Rectal smooth muscle tissue (tissue), 1 donor: ENCODE data around the gene SETD7.

ENCODE experiments used
- H3K27ac ChIP-seq: one replicate; pipeline ENCODE4 v1.7.0; 2013; ENCODE audit warnings: low read depth, low read length, inconsistent platforms
- H3K27me3 ChIP-seq: one replicate; pipeline ENCODE4 v1.7.0; 2013; ENCODE audit warnings: low read length; ENCODE audit not compliant: control insufficient read depth, insufficient read depth
- H3K36me3 ChIP-seq: one replicate; pipeline ENCODE4 v1.7.0; 2013; ENCODE audit warnings: low read length; ENCODE audit not compliant: control insufficient read depth, insufficient read depth
- H3K4me1 ChIP-seq: one replicate; pipeline ENCODE4 v1.7.0; 2013; ENCODE audit warnings: low read length; ENCODE audit not compliant: control insufficient read depth, insufficient read depth
- H3K4me3 ChIP-seq: one replicate; pipeline ENCODE4 v1.7.0; 2013; ENCODE audit warnings: low read length
- H3K9ac ChIP-seq: one replicate; pipeline ENCODE4 v1.7.0; 2013; ENCODE audit warnings: low read length

Gene SETD7

GRCh38 chr4:139589336-139590018, 33.5 kb upstream of the SETD7 start:
- H3K4me3 ChIP-seq, result no peak overlapping the region
- H3K36me3 ChIP-seq, result no peaks in the 10 kb centered on the region
- no peak overlapping the region for H3K9ac ChIP-seq
- H3K27me3 ChIP-seq, result no peaks in the 10 kb centered on the region
- H3K27ac ChIP-seq, result no peak overlapping the region
- H3K4me1 ChIP-seq, result no peaks in the 10 kb centered on the region

GRCh38 chr4:139587446-139587845, 31.4 kb upstream of the SETD7 start:
- Histone ChIP-seq H3K4me3 (no peak overlapping the region), H3K27ac (no peak overlapping the region), H3K27me3 (no peaks in the 10 kb centered on the region), H3K9ac (no peak overlapping the region), H3K36me3 (no peaks in the 10 kb centered on the region), H3K4me1 (no peaks in the 10 kb centered on the region)

- Histone ChIP-seq H3K9ac (no peak overlapping the region), H3K4me3 (no peak overlapping the region), H3K36me3 (no peaks in the 10 kb centered on the region), H3K27me3 (no peaks in the 10 kb centered on the region), H3K27ac (no peak overlapping the region), H3K4me1 (no peaks in the 10 kb centered on the region)
Measured at GRCh38 chr4:139585473-139585872, 29.5 kb upstream of the SETD7 start.

- H3K27me3 ChIP-seq, result no peaks in the 10 kb centered on the region
Measured at GRCh38 chr4:139584784-139585183, 28.8 kb upstream of the SETD7 start.

GRCh38 chr4:139584013-139584412, 28.0 kb upstream of the SETD7 start:
- no peak overlapping the region for H3K4me3 ChIP-seq
- H3K4me1 ChIP-seq, result no peaks in the 10 kb centered on the region

More at GRCh38 chr4:139584784-139585183, 28.8 kb upstream of the SETD7 start:
- H3K4me3 ChIP-seq, result no peak overlapping the region
- H3K9ac ChIP-seq, result no peak overlapping the region
- H3K27ac ChIP-seq, result no peak overlapping the region
- no peaks in the 10 kb centered on the region for H3K36me3 ChIP-seq
- no peaks in the 10 kb centered on the region for H3K4me1 ChIP-seq

GRCh38 chr4:139582044-139582443, 26.0 kb upstream of the SETD7 start:
- no peaks in the 10 kb centered on the region for H3K4me1 ChIP-seq
- no peaks in the 10 kb centered on the region for H3K27me3 ChIP-seq
- H3K4me3 ChIP-seq, result no peak overlapping the region
- no peak overlapping the region for H3K27ac ChIP-seq
- no peak overlapping the region for H3K9ac ChIP-seq
- no peaks in the 10 kb centered on the region for H3K36me3 ChIP-seq

More at GRCh38 chr4:139584013-139584412, 28.0 kb upstream of the SETD7 start:
- no peaks in the 10 kb centered on the region for H3K36me3 ChIP-seq
- no peak overlapping the region for H3K9ac ChIP-seq
- H3K27me3 ChIP-seq, result no peaks in the 10 kb centered on the region
- H3K27ac ChIP-seq, result no peak overlapping the region

GRCh38 chr4:139581096-139581495, 25.1 kb upstream of the SETD7 start:
- no peak overlapping the region for H3K27ac ChIP-seq
- no peak overlapping the region for H3K4me3 ChIP-seq
- no peaks in the 10 kb centered on the region for H3K36me3 ChIP-seq
- H3K4me1 ChIP-seq, result no peaks in the 10 kb centered on the region
- no peak overlapping the region for H3K9ac ChIP-seq
- H3K27me3 ChIP-seq, result no peaks in the 10 kb centered on the region

GRCh38 chr4:139576219-139576618, 20.2 kb upstream of the SETD7 start:
- H3K9ac ChIP-seq, result no peak overlapping the region
- H3K27me3 ChIP-seq, result no peaks in the 10 kb centered on the region
- no peak overlapping the region for H3K4me3 ChIP-seq
- H3K36me3 ChIP-seq, result no peaks in the 10 kb centered on the region
- H3K27ac ChIP-seq, result no peak overlapping the region
- H3K4me1 ChIP-seq, result no peaks in the 10 kb centered on the region

GRCh38 chr4:139575072-139575471, 19.1 kb upstream of the SETD7 start:
- H3K4me3 ChIP-seq, result no peak overlapping the region
- no peaks in the 10 kb centered on the region for H3K36me3 ChIP-seq
- H3K27ac ChIP-seq, result no peak overlapping the region
- no peak overlapping the region for H3K9ac ChIP-seq
- H3K27me3 ChIP-seq, result no peaks in the 10 kb centered on the region
- H3K4me1 ChIP-seq, result no peaks in the 10 kb centered on the region

GRCh38 chr4:139574641-139575040, 18.6 kb upstream of the SETD7 start:
- H3K4me3 ChIP-seq, result no peak overlapping the region
- no peaks in the 10 kb centered on the region for H3K27me3 ChIP-seq
- no peaks in the 10 kb centered on the region for H3K4me1 ChIP-seq
- no peak overlapping the region for H3K27ac ChIP-seq
- H3K36me3 ChIP-seq, result no peaks in the 10 kb centered on the region
- no peak overlapping the region for H3K9ac ChIP-seq

GRCh38 chr4:139568206-139568955, 12.4 kb upstream of the SETD7 start:
- H3K4me1 ChIP-seq, result no peaks in the 10 kb centered on the region
- H3K27me3 ChIP-seq, result no peaks in the 10 kb centered on the region
- no peak overlapping the region for H3K27ac ChIP-seq
- H3K4me3 ChIP-seq, result no peak overlapping the region
- H3K36me3 ChIP-seq, result no peaks in the 10 kb centered on the region
- H3K9ac ChIP-seq, result no peak overlapping the region

- Histone ChIP-seq H3K36me3 (no peaks in the 10 kb centered on the region), H3K27me3 (no peaks in the 10 kb centered on the region), H3K27ac (no peak overlapping the region), H3K4me3 (no peak overlapping the region), H3K4me1 (no peaks in the 10 kb centered on the region), H3K9ac (no peak overlapping the region)
Measured at GRCh38 chr4:139567159-139567870, 11.3 kb upstream of the SETD7 start.
